Muscle of arm (tissue), 12 donors: ENCODE measurements around the gene C8B. TPM values are rescaled to one million over a fixed set of nuclear protein-coding genes. Genes with fewer than 3 reads are reported as not detected.

Source experiments
- DNase-seq: peaks from one replicate; pipeline ENCODE4 v3.0.0-alpha.2; 2013
- polyA plus RNA-seq, 12 donors: library from polyadenylated mRNA; unstranded; fragments of 120-200 nt; gene quantifications; one replicate each; pipeline ENCODE4 v1.2.1, GENCODE V29; 2013; ENCODE audit not compliant: insufficient read length in 12 of 12

C8B gene
- polyA plus RNA-seq, 12 donors, result 0.08 to 1.1 TPM; not detected in 10

DNA sequence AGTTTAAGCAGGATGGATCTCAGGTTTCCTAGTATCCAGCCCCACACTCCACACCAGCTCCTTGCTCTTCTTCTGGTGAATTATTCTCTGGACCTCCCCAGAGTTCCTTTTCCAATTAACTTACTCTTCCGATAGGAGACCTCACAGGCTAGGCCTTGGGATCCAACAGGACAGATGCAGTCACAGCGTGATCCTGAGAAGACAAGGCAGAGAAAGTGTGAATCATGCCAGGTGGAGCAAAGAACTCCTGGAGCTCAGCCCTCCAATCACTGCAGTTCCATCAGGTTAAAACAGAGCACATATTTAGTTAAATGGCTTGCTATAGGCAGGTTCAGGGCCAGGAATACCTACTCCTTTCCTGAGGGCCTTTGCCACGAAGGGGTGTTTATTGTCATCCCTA lies 34.1 kb downstream of the C8B start:
- no peak for DNase-seq

DNA sequence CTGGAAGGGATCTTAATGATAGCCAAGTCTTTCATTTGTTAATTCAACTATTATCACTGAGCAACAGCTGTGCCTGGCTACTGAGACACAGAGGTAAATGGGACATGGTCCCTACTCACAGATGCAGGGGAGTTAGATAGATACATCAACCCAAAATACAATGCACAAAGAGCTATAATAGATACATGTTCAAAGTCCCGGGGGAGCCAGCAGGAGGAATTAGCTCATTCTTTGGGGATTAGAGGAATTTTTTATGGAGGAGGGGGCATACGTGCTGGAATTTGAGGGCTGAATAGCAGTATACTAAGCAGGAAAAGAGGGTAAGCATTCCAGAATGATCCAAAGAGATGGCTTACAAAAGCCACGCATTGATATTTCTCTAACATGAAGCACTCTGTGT lies 34.6 kb downstream of the C8B start:
- DNase-seq, result no peak

DNA sequence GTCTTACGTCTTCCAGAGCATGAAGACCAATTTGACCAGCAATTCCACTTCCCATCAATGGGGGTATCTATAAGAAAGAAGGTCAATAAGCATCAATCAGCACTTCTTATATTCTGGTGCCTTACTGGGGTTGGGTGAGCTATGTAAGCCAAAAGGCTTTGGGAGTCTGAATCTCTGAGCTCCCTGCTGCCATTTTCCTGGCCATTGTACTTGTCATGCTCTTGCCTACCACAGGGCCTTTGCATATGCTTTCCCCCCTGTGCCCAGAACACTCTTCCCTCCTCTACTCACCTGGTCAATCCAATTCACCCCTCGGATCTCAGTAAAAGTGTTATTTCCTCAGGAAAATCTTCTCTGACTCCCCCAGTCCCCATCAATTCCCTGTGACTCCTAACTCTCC lies 36.3 kb downstream of the C8B start:
- no peak for DNase-seq

DNA sequence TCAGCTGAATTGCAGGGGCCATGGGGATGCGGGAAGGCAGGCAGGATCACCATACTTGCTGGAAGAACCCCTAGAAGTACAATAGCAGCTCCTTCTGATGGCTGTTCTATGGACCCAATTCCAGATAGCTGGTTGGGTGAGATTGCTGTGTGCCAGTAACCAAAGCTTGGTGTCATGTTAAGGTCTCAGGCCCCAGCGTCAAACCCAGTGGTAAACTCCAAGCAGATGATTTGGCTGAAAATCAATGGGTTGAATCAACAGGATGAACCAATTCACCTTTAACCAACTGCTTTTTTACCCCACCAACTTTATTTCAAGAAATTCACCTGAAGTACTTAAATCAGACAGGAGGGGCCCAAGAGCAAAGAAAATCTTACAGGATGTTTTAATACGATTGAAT lies 37.8 kb downstream of the C8B start:
- no peak for DNase-seq

DNA sequence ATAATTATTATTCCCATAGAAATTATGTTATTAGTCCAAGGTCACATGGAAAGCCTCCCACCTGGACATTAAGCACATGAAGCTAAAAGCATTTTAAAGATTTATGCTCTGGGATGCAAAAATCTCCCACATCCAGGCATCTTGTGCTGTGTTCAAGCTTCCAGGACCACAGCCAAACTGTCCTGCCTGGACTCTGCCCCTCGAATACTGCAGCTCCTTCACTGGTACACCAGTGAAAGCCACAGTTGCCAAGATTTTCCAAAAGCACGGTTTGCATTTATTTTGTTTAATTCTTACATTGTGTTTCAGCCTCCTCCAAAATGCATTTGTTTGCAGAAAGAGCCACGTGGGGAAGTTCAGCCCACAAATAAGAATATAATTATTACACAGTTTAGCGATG lies 38.6 kb downstream of the C8B start:
- no peak for DNase-seq

DNA sequence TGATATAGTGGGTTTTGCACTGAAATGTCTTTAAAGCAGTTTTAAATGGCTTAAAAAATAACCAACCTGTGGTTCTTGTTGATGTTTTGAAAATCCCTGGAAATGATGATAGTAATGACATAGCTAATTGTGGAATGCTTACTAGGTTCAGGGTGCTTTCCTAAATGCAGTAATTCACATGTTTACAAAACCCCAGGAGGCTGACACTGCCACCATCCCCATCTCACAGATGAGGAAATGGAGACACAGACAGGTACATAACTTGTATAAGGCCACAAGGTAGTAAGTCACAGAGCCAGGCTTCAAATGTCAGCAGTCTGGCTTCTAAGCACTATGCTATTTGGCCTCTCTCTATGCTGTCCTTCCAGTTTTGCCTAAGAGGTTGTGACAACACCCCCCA lies 40.6 kb downstream of the C8B start:
- DNase-seq, result no peak

DNA sequence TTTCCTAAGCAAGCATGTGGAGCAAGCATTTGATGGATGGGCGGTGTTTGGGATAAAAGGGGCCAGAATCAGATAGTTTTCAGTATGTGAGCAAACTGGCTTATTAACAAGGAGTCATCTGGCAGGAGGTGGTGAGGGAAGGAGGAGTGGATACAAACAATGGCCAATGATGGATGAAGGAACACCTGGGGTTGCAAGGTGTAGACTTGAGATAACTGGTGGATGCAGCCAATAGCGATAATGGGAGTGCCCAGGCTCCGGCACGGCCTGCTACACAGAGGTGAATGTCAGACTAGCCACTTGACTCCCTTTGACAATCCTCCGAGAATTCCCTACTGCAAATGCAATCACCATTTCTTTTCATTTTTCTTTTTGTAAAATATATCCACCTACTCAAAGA lies 41.7 kb downstream of the C8B start:
- DNase-seq, result no peak

DNA sequence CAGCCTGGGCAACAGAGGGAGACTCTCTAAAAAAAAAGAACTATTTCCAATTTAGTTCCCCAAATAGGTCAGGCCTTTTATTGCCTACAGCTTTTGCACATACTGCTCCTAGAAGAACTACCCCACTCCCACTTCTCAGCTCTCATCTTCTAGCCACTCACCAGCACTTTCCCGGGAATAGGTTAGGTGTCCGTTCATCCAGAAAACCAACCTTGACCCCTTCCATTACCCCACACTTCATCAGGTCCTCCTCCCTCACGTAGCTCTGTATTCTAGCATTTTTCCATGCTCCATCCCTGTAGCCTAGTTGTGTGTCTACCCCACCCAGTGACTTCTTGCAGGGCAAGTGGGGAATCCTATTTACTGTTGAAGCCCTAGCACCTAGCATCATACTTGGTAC lies 42.6 kb downstream of the C8B start:
- no peak for DNase-seq

DNA sequence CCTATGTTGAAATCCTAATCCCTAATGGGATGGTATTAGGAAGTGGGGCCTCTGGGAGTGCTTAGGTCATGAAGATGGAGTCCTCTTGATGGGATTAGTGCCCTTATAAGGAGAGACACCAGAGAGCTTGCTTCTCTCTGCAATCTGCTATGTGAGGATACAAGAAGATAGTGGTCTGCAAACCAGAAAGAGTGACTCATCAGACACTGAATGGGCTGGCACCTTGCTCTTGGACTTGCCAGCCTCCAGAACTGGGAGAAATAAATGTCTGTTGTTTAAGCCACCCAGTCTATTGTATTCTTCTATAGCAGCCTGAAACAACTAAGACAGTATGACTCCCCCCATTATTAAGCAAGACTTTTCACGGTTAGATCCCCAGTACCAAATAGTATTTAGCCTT lies 43.3 kb downstream of the C8B start:
- DNase-seq, result no peak

DNA sequence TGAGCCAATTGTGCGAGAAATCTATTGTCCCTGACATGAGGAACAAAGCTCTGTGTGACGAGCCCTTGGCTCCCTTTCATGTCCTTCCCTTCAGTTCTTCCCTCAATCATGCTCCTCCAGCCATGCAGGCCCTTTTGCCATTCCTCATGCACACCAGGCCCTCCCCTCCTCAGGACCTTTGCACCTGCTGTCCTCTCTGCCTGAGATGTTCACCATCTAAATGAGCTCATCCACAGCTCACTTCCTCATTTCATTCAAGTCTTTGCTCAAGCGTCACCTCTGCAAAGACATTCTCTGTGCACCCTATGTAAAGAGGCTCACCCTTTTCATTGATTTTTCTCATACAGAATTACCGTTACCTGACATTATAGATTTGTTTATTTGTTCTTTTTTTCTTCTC lies 43.7 kb downstream of the C8B start:
- no peak for DNase-seq

DNA sequence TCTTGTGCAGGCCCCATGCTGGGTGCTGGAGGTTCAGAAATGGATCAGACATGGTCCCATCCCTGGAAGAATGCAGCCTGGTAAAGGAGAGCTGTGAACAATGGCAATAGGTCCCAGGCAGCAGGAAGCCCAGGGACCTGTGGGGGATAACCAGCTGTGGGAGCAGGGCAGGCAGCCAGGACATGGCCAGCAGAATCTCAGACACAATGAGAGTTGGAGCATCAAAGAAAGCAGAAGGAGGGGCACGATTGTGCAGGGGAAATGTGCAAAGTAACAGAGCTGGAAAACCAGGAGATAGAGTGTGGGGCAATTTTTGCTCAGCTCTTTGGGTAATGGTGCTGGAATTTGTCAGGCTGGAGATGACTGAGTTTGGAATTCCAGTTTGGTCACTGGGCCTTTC lies 44.3 kb downstream of the C8B start:
- DNase-seq, result no peak

DNA sequence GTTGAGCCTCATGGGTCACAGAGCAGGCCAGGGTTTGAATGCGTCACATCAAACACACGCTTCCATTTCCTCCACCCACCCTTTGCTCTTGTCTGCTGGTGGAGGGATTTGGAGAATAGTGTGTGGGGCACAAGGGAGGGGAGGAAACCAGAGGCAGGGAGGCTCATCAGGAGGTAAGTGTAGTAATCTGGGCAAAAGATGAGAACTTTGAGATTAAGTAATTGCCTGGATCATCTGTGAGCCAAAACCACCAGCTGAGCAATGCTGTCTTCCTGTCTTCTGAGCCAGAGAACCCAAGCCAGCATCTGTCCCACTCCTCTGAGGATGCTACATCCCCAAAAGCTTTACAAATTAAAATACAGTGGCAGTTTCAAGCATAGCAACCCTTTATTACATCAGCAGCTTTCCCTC lies 45.2 kb downstream of the C8B start:
- no peak for DNase-seq

DNA sequence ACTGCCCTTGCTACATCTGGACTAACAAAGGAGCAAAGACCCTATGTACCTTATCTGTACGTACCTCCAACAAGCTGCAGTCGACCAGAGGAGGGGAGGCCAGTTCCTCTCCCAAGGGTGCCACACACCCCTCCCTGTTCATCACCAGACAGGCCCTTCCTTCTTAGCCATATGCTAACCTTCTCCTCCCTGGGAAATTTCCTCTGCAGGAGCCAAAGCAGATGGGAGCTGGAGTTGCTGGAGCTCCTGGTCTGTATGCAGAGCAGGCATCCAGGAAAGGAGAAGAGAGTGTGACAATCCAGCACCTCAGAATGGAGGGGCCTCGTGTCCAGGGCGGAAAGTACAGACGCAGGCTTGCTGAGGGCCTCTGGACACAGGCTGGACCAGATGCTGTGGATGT lies 48.5 kb downstream of the C8B start:
- DNase-seq, result no peak

DNA sequence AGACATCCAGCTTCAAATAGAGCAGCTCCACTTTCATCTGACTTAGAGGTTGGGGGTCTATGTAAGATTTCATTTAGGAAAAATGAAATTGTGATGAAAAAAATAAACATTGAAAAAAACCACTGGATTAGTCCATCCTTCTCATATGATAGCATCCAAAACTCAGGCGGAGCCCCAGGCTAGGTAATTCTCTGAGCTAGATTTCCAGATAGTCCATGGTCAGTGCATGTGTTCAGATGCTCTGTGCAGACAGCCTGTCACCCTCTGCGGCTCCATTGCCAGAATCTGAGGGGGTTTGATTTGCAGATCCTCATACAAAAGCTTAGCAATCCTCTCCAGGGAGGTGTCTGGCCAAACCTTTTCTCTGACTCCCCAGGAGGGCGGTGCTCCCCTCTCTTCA lies 49.2 kb downstream of the C8B start:
- no peak for DNase-seq

DNA sequence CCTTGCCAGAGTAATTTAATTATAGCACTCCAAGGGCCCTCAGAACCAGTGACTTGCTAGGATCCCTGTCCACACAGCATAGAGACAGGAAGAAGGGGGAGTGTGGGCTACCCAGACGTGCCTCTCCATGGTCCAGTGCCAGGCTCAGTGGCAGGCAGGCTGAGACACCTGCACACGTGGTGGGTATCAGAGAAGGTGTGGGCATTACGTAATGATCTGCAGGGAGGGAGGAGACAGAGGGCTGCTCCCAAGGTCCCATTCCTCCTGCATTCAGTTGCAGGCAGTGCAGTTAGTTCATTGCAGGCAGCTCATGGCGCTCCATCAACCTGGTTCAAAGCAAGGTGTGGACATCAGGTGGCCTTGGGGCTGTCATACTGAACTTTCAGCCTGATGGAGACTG lies 49.9 kb downstream of the C8B start:
- no peak for DNase-seq

DNA sequence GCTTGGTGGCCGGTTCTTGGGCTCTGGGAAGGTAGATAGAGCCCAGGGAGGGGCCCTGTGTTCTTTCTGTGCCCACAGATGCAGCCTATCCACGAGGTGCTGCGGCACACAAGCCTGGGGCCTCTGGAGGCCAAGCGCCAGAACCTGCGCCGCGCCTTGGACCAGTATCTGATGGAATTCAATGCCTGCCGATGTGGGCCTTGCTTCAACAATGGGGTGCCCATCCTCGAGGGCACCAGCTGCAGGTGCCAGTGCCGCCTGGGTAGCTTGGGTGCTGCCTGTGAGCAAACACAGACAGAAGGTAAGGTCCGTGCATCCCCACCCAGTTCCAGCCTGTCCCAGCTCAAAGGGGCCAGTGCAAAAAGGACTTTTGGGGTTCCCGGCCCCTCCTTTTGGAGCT lies 53.5 kb downstream of the C8B start:
- no peak for DNase-seq

DNA sequence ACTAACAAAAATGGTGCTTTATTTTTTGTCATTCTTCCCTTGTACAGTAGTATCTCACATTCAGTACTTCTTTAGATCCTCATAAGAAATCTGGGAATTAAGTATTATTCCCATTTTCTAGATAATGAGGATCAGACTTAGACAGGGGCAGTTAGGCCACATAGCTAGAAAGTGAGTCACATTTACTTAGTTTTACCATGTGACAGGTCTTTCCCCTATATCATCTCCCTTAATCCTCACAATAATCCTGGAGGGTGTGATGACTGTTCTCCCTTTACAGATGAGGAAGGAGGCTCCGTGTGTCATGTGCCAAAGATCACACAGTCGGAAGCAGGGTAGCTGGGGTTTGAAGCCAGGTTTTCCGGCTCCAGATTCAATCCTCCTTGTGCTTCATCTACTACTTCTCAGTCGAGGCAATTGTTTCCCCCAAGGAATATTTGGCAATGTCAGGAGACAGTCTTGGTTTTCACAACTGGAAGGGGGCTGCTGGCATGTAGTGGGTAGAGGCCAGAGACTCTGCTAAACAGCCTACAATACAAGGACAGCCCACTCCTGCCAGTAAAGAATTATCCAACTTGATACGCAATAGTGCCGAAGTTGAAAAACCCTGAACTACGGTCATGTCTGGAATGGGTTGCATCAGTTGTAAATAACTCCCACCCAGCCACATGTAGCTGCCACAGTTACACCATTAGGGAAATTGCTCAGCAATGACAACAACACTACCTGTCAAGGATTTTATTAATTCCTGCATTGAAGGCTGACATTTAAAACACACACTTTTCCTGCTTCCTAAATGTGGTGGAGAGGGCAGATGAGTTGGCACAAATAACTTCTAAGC lies 54.5 kb downstream of the C8B start:
- no peak for DNase-seq

DNA sequence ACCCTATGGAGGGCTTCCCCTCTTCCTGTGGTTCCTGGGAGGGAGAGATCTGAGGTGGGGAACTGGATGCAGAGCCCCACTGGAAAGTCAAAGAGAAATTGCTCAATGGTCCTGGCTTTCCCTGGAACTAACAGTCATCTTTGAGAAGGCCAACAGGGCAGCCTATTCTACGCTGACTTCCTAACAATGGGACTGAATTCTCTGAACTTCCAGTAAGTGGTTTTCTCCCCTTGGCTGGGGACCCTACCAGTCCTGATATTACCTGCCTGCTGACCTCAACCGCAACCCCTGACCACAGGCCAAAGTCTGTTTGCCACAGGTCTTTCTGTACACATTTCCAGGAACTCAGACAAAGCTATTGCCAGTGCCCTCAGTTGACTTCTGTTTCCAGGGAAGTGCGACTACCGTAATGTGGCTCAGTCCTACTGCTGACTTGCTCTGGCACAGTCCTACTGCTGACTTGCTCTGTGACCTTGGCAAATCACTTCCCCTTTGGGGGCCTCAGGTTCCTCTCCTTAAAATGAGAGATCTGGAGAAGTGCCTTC lies 55.3 kb downstream of the C8B start:
- no peak for DNase-seq

DNA sequence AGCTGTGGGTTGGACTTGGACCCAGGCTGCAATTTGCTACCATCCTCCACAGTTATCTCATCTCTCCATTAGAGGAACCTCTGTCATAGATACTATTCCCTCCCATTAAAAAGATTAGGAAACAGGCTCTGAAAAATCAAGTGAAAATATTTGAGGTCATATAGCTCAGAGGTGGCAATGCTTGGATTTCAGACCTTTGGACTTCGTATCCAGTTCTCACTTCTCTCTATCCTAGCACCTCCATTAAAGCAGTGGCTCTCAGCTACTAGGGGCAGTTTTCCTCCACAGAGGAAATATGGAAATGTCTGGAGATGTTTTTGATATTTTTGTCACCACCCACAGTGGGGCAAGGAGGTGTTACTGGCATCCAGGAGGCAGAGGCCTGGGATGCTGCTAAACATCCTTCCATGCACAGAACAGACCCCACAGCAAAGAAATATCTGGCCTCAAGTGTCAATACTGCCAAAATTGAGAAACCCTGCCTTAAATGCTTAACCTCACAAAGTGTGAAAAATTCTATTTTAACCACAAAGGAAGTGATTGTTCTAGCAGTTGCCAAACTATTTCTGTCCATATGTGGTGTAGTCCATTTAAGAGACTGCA lies 57.1 kb downstream of the C8B start:
- DNase-seq, result no peak

DNA sequence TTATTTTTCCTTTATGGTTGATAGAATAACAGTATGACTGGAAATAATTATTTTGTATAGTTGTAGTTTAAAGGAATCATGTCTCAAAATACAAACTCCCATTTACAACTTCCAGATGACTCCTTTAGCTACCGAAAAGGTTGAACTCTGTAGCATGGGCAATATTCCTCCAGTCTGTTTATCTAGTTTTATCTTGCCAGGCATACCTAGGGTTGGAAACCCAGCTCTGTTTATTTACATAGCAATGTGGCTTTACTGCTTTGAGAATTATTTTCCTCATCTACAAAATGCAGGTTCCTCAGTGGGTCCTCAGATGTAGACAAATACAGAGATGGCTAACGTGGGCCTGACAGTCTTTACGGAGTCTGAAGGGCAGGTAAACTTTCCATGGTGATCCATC lies 60.1 kb downstream of the C8B start:
- no peak for DNase-seq

DNA sequence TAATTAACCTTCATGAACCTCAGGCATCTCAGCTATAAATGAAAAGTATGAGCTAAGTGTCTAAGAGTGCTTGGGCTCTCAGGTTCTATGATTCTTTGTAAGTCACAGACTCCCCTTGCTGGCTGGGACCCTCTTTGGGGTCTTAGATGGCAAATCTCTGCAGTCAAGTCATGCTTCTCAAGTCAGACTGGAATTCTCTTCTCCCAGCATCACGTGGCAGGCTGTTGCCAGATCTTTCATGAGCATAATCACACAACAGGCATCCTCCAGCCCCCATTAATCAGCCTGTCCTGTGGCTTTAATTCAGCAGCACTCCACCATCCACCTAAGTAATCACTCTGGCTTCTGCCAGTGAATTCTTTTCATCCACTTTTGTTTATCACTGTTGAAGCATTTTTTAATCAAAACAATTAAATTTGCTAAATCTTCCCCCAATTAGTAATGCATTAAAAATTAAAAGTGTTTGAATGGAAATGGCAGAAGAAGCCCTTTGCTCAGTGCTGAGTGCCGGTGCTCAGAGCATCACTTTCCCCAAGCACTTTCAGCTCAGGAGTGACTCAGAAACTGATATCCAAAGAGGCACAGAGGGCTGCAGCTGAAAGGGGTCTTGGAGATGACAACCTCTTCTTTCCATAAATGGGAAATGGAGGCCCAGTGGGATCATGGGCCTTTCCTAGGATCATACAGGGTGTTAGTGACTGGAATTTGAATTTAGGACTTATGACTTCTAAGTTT lies 61.0 kb downstream of the C8B start:
- DNase-seq, result no peak

DNA sequence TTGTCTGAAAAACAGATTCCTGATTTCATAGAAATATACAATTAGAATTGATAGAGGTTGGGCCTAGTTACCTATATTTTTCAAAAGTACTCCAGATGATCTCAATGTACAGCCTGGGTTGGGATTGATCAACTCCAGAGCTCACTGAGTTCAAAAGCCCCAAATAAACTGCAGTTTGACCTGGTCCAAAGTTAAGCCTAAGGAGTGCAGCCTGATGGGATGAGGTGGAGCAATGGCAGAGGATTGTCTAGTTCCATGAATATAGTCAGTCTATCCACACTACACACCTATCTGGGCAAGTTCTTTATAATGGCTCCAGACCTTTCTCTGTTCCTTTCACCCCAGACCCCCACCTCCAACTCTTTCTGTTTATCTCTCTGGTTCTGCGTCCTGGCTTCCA lies 62.0 kb downstream of the C8B start:
- DNase-seq, result no peak

DNA sequence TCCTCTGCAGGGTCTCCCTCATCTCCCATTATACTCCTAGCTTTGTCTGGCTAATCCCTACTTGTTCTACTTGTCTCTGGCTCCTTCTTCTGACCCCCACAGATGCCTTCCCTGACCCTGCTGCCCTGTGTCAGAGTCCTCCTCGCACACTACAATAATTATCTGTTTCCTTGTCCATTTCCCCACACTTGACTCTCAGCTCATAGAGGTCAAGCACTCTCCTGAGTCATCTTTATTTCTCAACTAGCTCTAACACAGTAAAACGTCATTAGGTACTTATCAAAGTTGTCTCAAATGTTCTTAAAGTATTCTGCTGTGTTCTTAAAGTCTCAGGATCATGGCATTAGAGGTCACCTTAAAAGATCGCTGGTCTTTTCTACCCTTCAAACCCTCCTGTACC lies 64.1 kb downstream of the C8B start:
- no peak for DNase-seq
